Measurements from ENCODE around the gene SPRYD7. TPM values are rescaled to one million over a fixed set of nuclear protein-coding genes. Genes with fewer than 3 reads are reported as not detected.
A peak's percentile ranks its signal among the peaks of the same experiment; 100 is the strongest.

Gene SPRYD7
- total and polyA plus RNA-seq, 2 of the 13 experiments (the other 11 are each of a cell fraction or from before 2014, with no cell fraction given) = 2.7 to 5.9 TPM

DNA sequence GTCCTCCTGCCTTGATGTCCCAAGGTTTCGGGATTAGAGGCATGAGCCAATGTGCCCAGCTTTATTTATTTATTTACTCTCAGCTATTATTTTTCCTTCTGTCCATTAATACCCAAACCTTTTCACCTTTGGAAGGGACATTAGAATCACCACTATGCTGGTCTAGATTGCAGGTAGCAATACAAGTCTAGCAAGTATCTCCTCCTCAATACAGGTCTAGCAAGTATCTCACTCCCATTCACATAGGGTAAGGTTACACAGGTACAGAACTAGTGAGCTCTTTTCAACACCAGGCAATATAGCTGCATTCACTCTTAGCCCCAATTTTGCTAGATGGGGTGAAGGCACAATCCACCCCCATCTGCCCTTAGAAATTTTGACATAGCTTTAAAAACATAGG, 17.4 kb upstream of the SPRYD7 start (continued):
- TF ChIP-seq, protein P1, sequence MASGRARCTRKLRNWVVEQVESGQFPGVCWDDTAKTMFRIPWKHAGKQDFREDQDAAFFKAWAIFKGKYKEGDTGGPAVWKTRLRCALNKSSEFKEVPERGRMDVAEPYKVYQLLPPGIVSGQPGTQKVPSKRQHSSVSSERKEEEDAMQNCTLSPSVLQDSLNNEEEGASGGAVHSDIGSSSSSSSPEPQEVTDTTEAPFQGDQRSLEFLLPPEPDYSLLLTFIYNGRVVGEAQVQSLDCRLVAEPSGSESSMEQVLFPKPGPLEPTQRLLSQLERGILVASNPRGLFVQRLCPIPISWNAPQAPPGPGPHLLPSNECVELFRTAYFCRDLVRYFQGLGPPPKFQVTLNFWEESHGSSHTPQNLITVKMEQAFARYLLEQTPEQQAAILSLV (CRISPR knock-in tag; IDR thresholded peaks at IDR 0.05; ENCODE audit: borderline replicate concordance) = no peak
- no peak for TF ChIP-seq MTF1 (CRISPR knock-in tag; IDR thresholded peaks at IDR 0.05)
- TF ChIP-seq HOXA7 (CRISPR knock-in tag; IDR thresholded peaks at IDR 0.05) = no peak

DNA sequence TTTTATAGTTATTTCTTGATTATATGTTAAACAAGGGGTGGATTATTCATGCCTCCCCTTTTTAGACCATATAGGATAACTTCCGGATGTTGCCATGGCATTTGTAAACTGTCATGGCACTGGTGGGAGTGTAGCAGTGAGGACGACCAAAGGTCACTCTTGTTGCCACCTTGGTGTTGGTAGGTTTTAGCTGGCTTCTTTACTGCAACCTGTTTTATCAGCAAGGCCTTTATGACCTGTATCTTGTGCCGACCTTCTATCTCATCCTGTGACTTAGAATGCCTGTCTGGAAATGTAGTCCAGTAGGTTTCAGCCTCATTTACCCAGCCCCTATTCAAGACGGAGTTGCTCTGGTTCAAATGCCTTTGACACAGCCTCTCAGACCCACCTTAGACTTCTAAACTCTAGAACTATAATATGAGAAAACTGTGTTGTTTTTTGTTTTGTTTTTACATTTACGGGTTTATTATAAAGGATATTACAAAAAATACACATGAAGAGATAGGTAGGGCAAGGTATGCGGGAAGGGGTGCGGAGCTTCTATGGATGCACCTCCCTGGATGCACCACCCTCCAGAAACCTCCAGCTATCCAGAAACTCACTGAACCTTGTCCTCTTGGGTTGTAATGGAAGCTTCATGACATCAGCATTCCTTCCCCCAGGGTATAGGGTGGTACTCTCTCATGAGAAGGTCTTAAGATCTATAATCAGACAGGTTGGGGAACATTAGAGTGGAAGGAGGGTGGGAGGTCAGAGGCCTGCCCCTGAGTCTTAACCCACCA, 15.8 kb upstream of the SPRYD7 start:
- DNase-seq (ENCODE audit: low spot score) (no peak), FAIRE-seq (no peak), ATAC-seq (no peak)
- Histone ChIP-seq H3K79me2 (ENCODE audit: insufficient read depth, low read length) (no peaks in the 10 kb centered on the region), H3K36me3 (replicated peaks in 1 of 2; ENCODE audit: control insufficient read depth in 1 of 2, insufficient read depth in 2 of 2, low read length in 2 of 2) (no peaks in the 10 kb centered on the region), H3K4me2 (ENCODE audit: low read depth, low read length) (no peak overlapping the region), H4K20me1 (ENCODE audit: insufficient read depth, low read length) (no peaks in the 10 kb centered on the region), H3K27me3 (ENCODE audit: control insufficient read depth in 1 of 2, insufficient read depth in 2 of 2, low read length in 2 of 2) (no peaks in the 10 kb centered on the region), H3K27ac (ENCODE audit: extremely low read length, insufficient read depth, low read length) (no peak overlapping the region), H3K9me3 (ENCODE audit: low read length) (no peaks in the 10 kb centered on the region), H3K9ac (ENCODE audit: insufficient read depth, low read depth, low read length) (no peak overlapping the region), H3K4me1 (ENCODE audit: insufficient read depth, low read length) (peaks cover 17% of the 10 kb centered on the region), H2AFZ (ENCODE audit: low read length) (no peak overlapping the region), H3K4me3 (replicated peaks in 1 of 3; ENCODE audit: insufficient read depth in 1 of 3, low read depth in 2 of 3, low read length in 3 of 3) (no peak overlapping the region)
- in situ Hi-C loops (cut with HindIII; ENCODE audit: extremely low pct_ligation_motif_present, low pct_unique_long_range_greater_than_20kb) = no loop called here
- intact Hi-C loops (cut with micrococcal nuclease; ENCODE audit: unreplicated experiment) = no loop called here
- TF ChIP-seq NONO (IDR thresholded peaks at IDR 0.05) (no peak), NONO (CRISPR knock-in tag; conservative IDR thresholded peaks at IDR 0.05) (no peak), FOXJ3 (CRISPR knock-in tag; IDR thresholded peaks at IDR 0.05; ENCODE audit: borderline replicate concordance) (no peak), IRX3 (CRISPR knock-in tag; IDR thresholded peaks at IDR 0.05; ENCODE audit: borderline replicate concordance, low read depth) (no peak), ZNF816 (CRISPR knock-in tag; IDR thresholded peaks at IDR 0.05; ENCODE audit: borderline replicate concordance) (no peak), RFX1 (IDR thresholded peaks at IDR 0.05) (peak; percentile 33; the same call in 1 of the 2 replicates), KLF12 (CRISPR knock-in tag; IDR thresholded peaks at IDR 0.05; ENCODE audit: borderline replicate concordance) (no peak), SALL1 (CRISPR knock-in tag; IDR thresholded peaks at IDR 0.05) (no peak), ZSCAN22 (CRISPR knock-in tag; IDR thresholded peaks at IDR 0.05) (no peak), SETDB1 (CRISPR knock-in tag; IDR thresholded peaks at IDR 0.05; ENCODE audit: borderline replicate concordance) (no peak), ZNF644 (CRISPR knock-in tag; IDR thresholded peaks at IDR 0.05; ENCODE audit: low read depth) (peak; percentile 68; the same call in 1 of the 2 replicates), ZNF546 (CRISPR knock-in tag; conservative IDR thresholded peaks at IDR 0.05) (no peak), RELA (CRISPR knock-in tag; IDR thresholded peaks at IDR 0.05) (no peak), RAD21 (CRISPR knock-in tag; IDR thresholded peaks at IDR 0.05) (no peak), RFX3 (CRISPR knock-in tag; IDR thresholded peaks at IDR 0.05) (peak; percentile 66; the same call in 1 of the 2 replicates)
- TF ChIP-seq, protein P2, sequence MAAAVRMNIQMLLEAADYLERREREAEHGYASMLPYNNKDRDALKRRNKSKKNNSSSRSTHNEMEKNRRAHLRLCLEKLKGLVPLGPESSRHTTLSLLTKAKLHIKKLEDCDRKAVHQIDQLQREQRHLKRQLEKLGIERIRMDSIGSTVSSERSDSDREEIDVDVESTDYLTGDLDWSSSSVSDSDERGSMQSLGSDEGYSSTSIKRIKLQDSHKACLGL (CRISPR knock-in tag; IDR thresholded peaks at IDR 0.05) = no peak
- ChIA-PET CTCF (ENCODE audit: low intra/inter-chr PET ratio, low total read pairs) (no interaction called here), POLR2A (interaction anchor here (1.3 kb wide), 1 partner anchor 15 kb away, joined by 5 read pairs; the partner anchor contains the start of gene SPRYD7)
- no TSS peak for BruUV-seq (replicated peaks)
- WGBS (ENCODE audit: low lambda C conversion rate) = 48% methylated on average over 7 of the region's 7 CpGs
